ENCODE measurements around the gene SSR1. TPM values are rescaled to one million over a fixed set of nuclear protein-coding genes. Genes with fewer than 3 reads are reported as not detected.

SSR1 gene
- total and polyA plus RNA-seq, 2 of the 13 experiments (the other 11 are each of a cell fraction or from before 2014, with no cell fraction given), result 203 to 243 TPM

DNA sequence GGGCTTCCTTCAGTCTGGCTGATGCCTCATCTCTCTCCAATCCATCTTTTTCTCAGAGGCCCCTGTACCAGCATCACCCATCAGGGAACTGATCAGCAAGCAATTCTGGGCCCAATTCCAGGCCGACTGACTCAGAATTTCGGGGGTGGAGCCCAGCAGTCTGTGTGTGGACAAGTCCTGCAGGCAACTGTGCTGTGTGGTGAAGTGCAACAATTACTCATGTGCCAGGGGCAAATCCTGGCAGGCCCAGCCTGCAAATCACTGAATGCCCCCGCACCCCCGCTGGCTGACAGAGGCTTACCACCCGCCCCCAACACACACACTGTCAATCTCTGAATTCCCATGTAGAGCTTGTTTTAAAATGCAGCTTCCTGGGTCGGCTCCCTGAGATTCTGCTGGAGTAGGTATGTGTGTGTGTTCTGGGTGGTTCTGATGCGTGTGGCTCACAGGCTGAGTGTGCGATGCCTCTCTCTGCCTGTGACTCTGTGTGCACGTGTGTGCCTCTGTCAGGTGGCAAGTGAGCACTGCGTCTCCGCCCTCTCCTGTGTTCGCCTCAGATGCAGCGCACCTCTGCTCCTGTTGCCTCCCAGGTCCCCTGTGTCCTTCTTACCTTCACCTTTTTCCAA, 45.4 kb downstream of the SSR1 start:
- 75% methylated on average over 10 of the region's 13 CpGs for WGBS (ENCODE audit: low lambda C conversion rate)
- DNase-seq (ENCODE audit: low spot score) (peak; percentile 52), FAIRE-seq (no peak), ATAC-seq (peak; percentile 7; the same call in 1 of the 3 replicates)
- Histone ChIP-seq H3K4me2 (ENCODE audit: low read depth, low read length) (no peak overlapping the region), H3K27me3 (ENCODE audit: control insufficient read depth in 1 of 2, insufficient read depth in 2 of 2, low read length in 2 of 2) (no peaks in the 10 kb centered on the region), H2AFZ (ENCODE audit: low read length) (no peak overlapping the region), H3K36me3 (replicated peaks in 1 of 2; ENCODE audit: control insufficient read depth in 1 of 2, insufficient read depth in 2 of 2, low read length in 2 of 2) (no peaks in the 10 kb centered on the region), H3K4me1 (ENCODE audit: insufficient read depth, low read length) (peaks cover 53% of the 10 kb centered on the region), H3K4me3 (replicated peaks in 1 of 3; ENCODE audit: insufficient read depth in 1 of 3, low read depth in 2 of 3, low read length in 3 of 3) (no peak overlapping the region), H3K9ac (ENCODE audit: insufficient read depth, low read depth, low read length) (no peak overlapping the region), H3K9me3 (ENCODE audit: low read length) (no peaks in the 10 kb centered on the region), H3K79me2 (ENCODE audit: insufficient read depth, low read length) (no peaks in the 10 kb centered on the region), H4K20me1 (ENCODE audit: insufficient read depth, low read length) (no peaks in the 10 kb centered on the region), H3K27ac (ENCODE audit: extremely low read length, insufficient read depth, low read length) (no peak overlapping the region)
- ChIA-PET CTCF (ENCODE audit: low intra/inter-chr PET ratio, low total read pairs) (no interaction called here), POLR2A (no interaction called here)
- in situ Hi-C loops (cut with HindIII; ENCODE audit: extremely low pct_ligation_motif_present, low pct_unique_long_range_greater_than_20kb) (no loop called here), intact Hi-C loops (cut with micrococcal nuclease; ENCODE audit: unreplicated experiment) (no loop called here)
- BruUV-seq (replicated peaks), result no TSS peak
- TF ChIP-seq MAFK (conservative IDR thresholded peaks at IDR 0.05 in 1 of 2, IDR thresholded peaks at IDR 0.05 in 1 of 2; ENCODE audit: low read length in 2 of 2), result no peak
- no peak for TF ChIP-seq RNF2 (conservative IDR thresholded peaks at IDR 0.05; ENCODE audit: low read depth)
- no peak for TF ChIP-seq CC2D1A (CRISPR knock-in tag; IDR thresholded peaks at IDR 0.05)
- TF ChIP-seq FOXK2 (IDR thresholded peaks at IDR 0.05), result no peak
- TF ChIP-seq YEATS4 (CRISPR knock-in tag; IDR thresholded peaks at IDR 0.05; ENCODE audit: borderline replicate concordance), result no peak
- TF ChIP-seq, protein P1, sequence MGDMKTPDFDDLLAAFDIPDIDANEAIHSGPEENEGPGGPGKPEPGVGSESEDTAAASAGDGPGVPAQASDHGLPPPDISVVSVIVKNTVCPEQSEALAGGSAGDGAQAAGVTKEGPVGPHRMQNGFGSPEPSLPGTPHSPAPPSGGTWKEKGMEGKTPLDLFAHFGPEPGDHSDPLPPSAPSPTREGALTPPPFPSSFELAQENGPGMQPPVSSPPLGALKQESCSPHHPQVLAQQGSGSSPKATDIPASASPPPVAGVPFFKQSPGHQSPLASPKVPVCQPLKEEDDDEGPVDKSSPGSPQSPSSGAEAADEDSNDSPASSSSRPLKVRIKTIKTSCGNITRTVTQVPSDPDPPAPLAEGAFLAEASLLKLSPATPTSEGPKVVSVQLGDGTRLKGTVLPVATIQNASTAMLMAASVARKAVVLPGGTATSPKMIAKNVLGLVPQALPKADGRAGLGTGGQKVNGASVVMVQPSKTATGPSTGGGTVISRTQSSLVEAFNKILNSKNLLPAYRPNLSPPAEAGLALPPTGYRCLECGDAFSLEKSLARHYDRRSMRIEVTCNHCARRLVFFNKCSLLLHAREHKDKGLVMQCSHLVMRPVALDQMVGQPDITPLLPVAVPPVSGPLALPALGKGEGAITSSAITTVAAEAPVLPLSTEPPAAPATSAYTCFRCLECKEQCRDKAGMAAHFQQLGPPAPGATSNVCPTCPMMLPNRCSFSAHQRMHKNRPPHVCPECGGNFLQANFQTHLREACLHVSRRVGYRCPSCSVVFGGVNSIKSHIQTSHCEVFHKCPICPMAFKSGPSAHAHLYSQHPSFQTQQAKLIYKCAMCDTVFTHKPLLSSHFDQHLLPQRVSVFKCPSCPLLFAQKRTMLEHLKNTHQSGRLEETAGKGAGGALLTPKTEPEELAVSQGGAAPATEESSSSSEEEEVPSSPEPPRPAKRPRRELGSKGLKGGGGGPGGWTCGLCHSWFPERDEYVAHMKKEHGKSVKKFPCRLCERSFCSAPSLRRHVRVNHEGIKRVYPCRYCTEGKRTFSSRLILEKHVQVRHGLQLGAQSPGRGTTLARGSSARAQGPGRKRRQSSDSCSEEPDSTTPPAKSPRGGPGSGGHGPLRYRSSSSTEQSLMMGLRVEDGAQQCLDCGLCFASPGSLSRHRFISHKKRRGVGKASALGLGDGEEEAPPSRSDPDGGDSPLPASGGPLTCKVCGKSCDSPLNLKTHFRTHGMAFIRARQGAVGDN (CRISPR knock-in tag; IDR thresholded peaks at IDR 0.05), result peak; percentile 31; the same call in 1 of the 2 replicates
- TF ChIP-seq ZNF768 (CRISPR knock-in tag; IDR thresholded peaks at IDR 0.05), result peak; percentile 35; the same call in 1 of the 2 replicates
- peak; percentile 47; the same call in 1 of the 2 replicates for TF ChIP-seq FOSL2 (CRISPR knock-in tag; IDR thresholded peaks at IDR 0.05)
